MM.1S (cell line): ENCODE data around the gene MNT.

Experiments
- EZH2 ChIP-seq: fragments of 300-600 bp; sonication (generic); optimal IDR thresholded peaks from 2 replicates; pipeline ENCODE3; 2017; ENCODE audit warnings: low read depth, mild to moderate bottlenecking, antibody characterized with exemption, low read length, mixed read lengths
- EZH2phosphoT487 ChIP-seq: fragments of 300-600 bp; sonication (generic); IDR thresholded peaks from 2 replicates; pipeline ENCODE4 v1.6.1; 2018; ENCODE audit warnings: antibody characterized with exemption, low read length
- TF ChIP-seq, protein P1 (sequence below): fragments of 300-600 bp; sonication (generic); IDR thresholded peaks from 2 replicates; pipeline ENCODE4 v1.5.1; 2016; ENCODE audit warnings: antibody characterized with exemption, low read length, mixed read lengths

DNA sequence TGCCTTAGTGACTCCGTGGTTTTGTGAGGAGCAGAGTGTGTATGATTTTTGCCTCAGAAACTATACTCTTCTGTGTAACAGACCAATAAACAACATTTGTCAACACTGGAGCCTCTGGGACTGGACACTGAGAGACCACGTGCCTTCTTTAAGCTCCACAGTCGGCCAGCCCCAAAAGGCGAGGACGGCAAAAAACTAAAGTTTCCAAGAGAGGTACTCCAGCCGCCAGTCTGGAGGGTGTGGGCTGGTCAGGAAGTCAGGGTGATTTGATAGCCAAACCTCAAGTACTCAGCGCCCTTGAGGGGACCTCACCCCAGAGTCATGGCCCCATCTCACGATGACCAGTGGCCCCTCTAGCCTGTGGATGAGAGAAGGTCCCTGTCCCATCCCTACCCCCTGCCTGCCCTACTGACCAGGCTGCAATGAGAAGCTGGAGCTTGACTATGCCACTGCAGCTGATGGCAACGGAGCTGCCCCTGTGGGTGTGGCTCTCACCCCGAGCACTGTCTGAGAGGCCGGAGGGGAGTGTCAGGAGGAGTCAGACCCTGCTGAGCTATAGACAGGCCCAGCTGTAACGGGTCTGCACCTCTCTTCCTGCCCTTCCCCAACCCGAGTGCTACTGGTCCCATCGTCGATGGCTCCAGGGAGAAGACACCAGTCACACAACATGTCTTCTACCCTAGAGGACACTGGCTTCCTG lies 19.8 kb downstream of the MNT start:
- TF ChIP-seq EZH2 (no peak), EZH2phosphoT487 (no peak)
- TF ChIP-seq, protein P1, sequence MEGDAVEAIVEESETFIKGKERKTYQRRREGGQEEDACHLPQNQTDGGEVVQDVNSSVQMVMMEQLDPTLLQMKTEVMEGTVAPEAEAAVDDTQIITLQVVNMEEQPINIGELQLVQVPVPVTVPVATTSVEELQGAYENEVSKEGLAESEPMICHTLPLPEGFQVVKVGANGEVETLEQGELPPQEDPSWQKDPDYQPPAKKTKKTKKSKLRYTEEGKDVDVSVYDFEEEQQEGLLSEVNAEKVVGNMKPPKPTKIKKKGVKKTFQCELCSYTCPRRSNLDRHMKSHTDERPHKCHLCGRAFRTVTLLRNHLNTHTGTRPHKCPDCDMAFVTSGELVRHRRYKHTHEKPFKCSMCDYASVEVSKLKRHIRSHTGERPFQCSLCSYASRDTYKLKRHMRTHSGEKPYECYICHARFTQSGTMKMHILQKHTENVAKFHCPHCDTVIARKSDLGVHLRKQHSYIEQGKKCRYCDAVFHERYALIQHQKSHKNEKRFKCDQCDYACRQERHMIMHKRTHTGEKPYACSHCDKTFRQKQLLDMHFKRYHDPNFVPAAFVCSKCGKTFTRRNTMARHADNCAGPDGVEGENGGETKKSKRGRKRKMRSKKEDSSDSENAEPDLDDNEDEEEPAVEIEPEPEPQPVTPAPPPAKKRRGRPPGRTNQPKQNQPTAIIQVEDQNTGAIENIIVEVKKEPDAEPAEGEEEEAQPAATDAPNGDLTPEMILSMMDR = no peak
